ENCODE measurements around the gene PLD1. TPM values are rescaled to one million over a fixed set of nuclear protein-coding genes. Genes with fewer than 3 reads are reported as not detected.
"Not testable (repeated sequence)": the region's sequence is repeated elsewhere in the genome, so short reads cannot be mapped to it uniquely, and the experiment has no call there.

PLD1 gene
- total RNA-seq, 3 donors from 2014 or later, result 0.52 to 1.3 (median 0.66) TPM

DNA sequence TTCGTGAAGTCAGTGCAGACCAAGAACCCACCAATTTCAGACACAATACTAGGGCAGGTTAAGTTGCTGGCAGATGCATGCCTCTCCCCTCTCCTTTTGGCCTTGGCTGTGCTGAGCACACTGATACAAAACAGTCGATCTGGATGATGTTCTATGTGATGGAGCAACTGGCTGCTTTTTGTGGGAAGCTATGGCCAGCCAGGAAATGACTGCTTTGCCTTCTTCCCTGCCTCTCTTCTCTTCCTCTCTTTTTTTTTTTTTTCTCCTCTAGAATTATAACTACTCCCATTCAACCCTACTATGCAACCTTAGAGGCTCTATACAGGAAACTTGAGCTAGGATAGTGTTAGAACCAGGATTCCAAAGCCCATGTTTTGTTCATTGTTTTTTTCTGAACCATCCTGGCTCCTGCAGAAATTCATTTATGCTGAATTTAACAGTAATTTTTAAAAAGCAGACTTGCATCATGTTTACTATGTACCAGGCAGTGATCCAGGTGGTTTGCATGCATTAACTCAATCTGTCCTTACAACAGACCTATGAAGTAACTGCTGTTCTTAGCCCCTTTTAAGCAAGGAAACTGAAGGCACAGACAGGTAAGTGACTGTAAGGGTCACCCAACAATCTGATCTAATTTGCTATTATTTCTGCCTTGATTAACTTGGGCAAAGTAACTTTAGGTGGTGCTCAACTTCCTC, 62.9 kb downstream of the PLD1 start:
- DNase-seq (no peak), ATAC-seq (no peak)
- Mint-ChIP-seq H3K4me3 (no peak overlapping the region), H3K27me3 (ENCODE audit: low read depth) (peaks cover 22% of the 10 kb centered on the region), H3K4me1 (ENCODE audit: low read depth) (no peaks in the 10 kb centered on the region), H3K9me3 (no peaks in the 10 kb centered on the region), H3K36me3 (ENCODE audit: insufficient read depth) (no peaks in the 10 kb centered on the region)

- H3K9me3 Mint-ChIP-seq; H3K4me1 Mint-ChIP-seq (ENCODE audit: low read depth); ATAC-seq; H3K36me3 Mint-ChIP-seq (ENCODE audit: insufficient read depth); DNase-seq; H3K4me3 Mint-ChIP-seq: not testable (repeated sequence)
- H3K27me3 Mint-ChIP-seq (ENCODE audit: low read depth), result peaks cover 22% of the 10 kb centered on the region
These were observed 63.7 kb downstream of the PLD1 start for GRCh38 chr3:171746320-171747222.

DNA sequence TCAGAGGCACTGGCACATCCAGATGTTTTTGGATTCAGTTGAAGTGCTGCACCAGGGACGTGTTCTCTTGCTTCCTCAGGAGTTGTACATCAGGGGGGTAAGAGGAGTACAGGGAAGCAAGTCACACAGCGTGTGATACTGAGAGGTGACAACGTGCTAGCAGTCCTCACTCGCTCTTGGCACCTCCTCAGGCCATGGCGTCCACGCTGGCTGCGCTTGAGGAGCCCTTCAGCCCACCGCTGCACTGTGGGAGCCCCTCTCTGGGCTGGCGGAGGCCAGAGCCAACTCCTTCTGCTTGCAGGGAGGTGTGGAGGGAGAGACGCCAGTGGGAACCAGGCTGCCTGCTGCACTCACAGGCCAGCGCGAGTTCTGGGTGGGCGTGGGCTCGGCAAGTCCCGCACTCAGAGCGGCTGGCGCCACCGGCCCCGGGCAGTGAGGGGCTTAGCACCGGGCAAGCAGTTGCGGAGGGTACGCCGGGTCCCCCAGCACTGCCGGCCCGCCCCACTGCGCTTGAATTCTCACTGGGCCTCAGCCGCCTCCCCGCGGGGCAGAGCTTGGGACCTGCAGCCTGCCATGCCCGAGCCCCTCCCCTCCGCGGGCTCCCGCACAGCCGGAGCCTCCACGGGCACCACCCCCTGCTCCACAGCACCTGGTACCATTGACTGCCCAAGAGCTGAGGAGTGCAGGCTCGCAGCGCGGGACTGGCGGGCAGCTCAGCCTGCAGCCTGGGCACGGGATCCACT, 64.5 kb downstream of the PLD1 start:
- Mint-ChIP-seq H3K9me3 (no peaks in the 10 kb centered on the region), H3K4me1 (ENCODE audit: low read depth) (no peaks in the 10 kb centered on the region)

GRCh38 chr3:171744158-171744741, 66.0 kb downstream of the PLD1 start:
- no peak for DNase-seq
- no peaks in the 10 kb centered on the region for H3K4me1 Mint-ChIP-seq (ENCODE audit: low read depth)
- no peak for ATAC-seq
- no peak overlapping the region for H3K4me3 Mint-ChIP-seq
- H3K36me3 Mint-ChIP-seq (ENCODE audit: insufficient read depth), result no peaks in the 10 kb centered on the region
- H3K27me3 Mint-ChIP-seq (ENCODE audit: low read depth), result peaks cover 17% of the 10 kb centered on the region
- no peaks in the 10 kb centered on the region for H3K9me3 Mint-ChIP-seq

More for the DNA sequence above, 64.5 kb downstream of the PLD1 start:
- ATAC-seq, result no peak
- Mint-ChIP-seq H3K27me3 (ENCODE audit: low read depth) (peaks cover 22% of the 10 kb centered on the region), H3K4me3 (no peak overlapping the region), H3K36me3 (ENCODE audit: insufficient read depth) (no peaks in the 10 kb centered on the region)
- no peak for DNase-seq

- H3K9me3 Mint-ChIP-seq, result no peaks in the 10 kb centered on the region
- DNase-seq, result no peak
- H3K27me3 Mint-ChIP-seq (ENCODE audit: low read depth), result peaks cover 16% of the 10 kb centered on the region
- no peak overlapping the region for H3K4me3 Mint-ChIP-seq
- no peaks in the 10 kb centered on the region for H3K36me3 Mint-ChIP-seq (ENCODE audit: insufficient read depth)
- peak in 1 of 2 donors; percentile 41 for ATAC-seq
- no peaks in the 10 kb centered on the region for H3K4me1 Mint-ChIP-seq (ENCODE audit: low read depth)
These were observed 66.7 kb downstream of the PLD1 start for GRCh38 chr3:171743327-171744157.

DNA sequence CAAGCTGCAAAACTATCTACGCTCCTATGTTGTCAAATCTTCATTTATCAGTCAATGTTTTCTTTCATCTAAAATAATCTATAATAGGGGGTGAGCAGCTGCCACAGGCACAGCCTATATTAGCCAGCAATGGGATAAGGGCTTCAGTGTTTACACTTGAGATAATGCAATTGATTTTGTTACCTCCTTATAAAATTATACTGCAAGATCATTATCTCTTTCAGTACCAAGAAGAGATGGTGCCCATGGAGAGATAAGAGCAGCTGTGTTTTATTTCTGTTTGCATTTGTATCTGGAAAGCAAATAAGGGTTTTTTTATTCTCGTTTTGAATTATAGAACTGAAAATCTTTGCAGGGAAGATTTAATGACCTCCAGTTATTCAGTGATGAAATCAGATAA, 68.9 kb downstream of the PLD1 start:
- H3K36me3 Mint-ChIP-seq (ENCODE audit: insufficient read depth), result no peaks in the 10 kb centered on the region
- peaks cover 13% of the 10 kb centered on the region for H3K27me3 Mint-ChIP-seq (ENCODE audit: low read depth)
- H3K4me3 Mint-ChIP-seq, result no peak overlapping the region
- ATAC-seq (no peak), DNase-seq (no peak)
- no peaks in the 10 kb centered on the region for H3K9me3 Mint-ChIP-seq
- no peaks in the 10 kb centered on the region for H3K4me1 Mint-ChIP-seq (ENCODE audit: low read depth)

DNA sequence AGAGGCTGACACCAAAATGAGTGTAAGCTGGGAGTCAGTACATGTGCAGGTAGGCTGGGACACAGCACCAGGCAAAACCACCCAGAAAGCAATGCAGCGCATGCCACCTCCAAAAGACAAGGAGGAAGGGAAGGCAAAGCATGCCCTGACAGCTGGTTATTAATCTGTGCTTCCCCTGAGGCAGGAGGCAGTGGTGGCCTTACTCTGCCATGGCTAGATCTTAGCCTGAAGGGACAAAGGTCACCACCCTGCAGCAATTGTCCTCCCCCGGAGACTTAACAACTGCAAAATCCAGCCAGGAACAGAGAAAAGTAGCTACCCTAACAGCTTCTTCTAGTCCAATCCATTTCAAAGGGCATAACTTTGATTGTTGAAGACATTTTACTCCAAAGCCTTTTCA, 73.7 kb downstream of the PLD1 start:
- ATAC-seq, result no peak
- no peaks in the 10 kb centered on the region for H3K9me3 Mint-ChIP-seq

DNA sequence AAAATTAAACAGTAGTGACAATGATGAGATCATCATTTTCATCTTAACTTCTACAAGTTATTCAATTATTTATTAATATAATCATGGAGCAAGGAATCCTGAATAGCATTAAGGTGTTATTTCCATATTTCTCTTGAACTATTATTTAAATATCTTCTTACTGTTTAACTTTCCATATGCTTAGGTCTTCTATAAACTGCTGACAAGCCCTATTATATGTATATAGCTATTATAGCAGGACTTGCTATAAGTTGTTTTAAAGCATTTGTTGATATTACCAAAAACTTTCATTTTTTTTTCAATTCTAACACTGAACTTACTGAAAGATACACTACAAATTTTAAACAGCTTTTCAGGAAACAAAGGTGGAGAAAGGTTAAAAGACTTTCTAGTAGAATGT, 76.7 kb downstream of the PLD1 start:
- ATAC-seq (no peak), DNase-seq (no peak)
- Mint-ChIP-seq H3K4me3 (no peak overlapping the region), H3K9me3 (no peaks in the 10 kb centered on the region), H3K4me1 (ENCODE audit: low read depth) (no peaks in the 10 kb centered on the region), H3K27me3 (ENCODE audit: low read depth) (no peaks in the 10 kb centered on the region), H3K36me3 (ENCODE audit: insufficient read depth) (no peaks in the 10 kb centered on the region)

More for the DNA sequence above, 73.7 kb downstream of the PLD1 start:
- H3K36me3 Mint-ChIP-seq (ENCODE audit: insufficient read depth), result no peaks in the 10 kb centered on the region
- no peaks in the 10 kb centered on the region for H3K4me1 Mint-ChIP-seq (ENCODE audit: low read depth)
- no peak for DNase-seq
- no peak overlapping the region for H3K4me3 Mint-ChIP-seq
- H3K27me3 Mint-ChIP-seq (ENCODE audit: low read depth), result no peaks in the 10 kb centered on the region

DNA sequence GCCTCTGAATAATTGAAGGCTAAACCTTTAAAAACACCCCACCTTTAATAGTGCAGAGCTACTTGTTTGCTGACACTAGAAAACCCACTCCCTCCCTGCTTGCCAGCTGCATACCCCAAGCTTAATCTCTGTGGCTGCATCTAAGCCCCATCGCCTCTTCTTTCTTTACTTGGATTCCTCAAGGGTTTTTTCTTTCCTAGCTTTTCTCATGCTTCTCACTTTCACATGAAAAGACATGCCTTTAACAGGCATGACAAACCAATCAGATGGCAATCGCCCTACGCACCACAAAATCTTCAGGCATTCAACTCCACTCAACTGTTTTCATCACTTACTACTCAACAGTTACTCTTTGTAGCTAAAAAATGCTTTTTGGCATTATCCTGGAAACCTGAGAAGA, 77.5 kb downstream of the PLD1 start:
- Mint-ChIP-seq H3K27me3 (ENCODE audit: low read depth) (no peaks in the 10 kb centered on the region), H3K4me1 (ENCODE audit: low read depth) (no peaks in the 10 kb centered on the region), H3K4me3 (no peak overlapping the region), H3K9me3 (no peaks in the 10 kb centered on the region), H3K36me3 (ENCODE audit: insufficient read depth) (no peaks in the 10 kb centered on the region)
- ATAC-seq (no peak), DNase-seq (no peak)

- Mint-ChIP-seq H3K9me3 (no peaks in the 10 kb centered on the region), H3K36me3 (ENCODE audit: insufficient read depth) (no peaks in the 10 kb centered on the region), H3K4me1 (ENCODE audit: low read depth) (no peaks in the 10 kb centered on the region), H3K27me3 (ENCODE audit: low read depth) (no peaks in the 10 kb centered on the region), H3K4me3 (no peak overlapping the region)
- DNase-seq (no peak), ATAC-seq (no peak)
These were observed 78.6 kb downstream of the PLD1 start for GRCh38 chr3:171731691-171732090.

- DNase-seq (no peak), ATAC-seq (no peak)
- no peaks in the 10 kb centered on the region for H3K9me3 Mint-ChIP-seq
- H3K4me3 Mint-ChIP-seq, result no peak overlapping the region
- H3K27me3 Mint-ChIP-seq (ENCODE audit: low read depth), result peaks cover 2% of the 10 kb centered on the region
- H3K36me3 Mint-ChIP-seq (ENCODE audit: insufficient read depth), result no peaks in the 10 kb centered on the region
- H3K4me1 Mint-ChIP-seq (ENCODE audit: low read depth), result no peaks in the 10 kb centered on the region
These were observed 80.6 kb downstream of the PLD1 start for GRCh38 chr3:171729452-171730334.

GRCh38 chr3:171727288-171727687, 83.0 kb downstream of the PLD1 start:
- H3K4me1 Mint-ChIP-seq (ENCODE audit: low read depth), result no peaks in the 10 kb centered on the region
- no peaks in the 10 kb centered on the region for H3K9me3 Mint-ChIP-seq
- no peak for DNase-seq
- no peak overlapping the region for H3K4me3 Mint-ChIP-seq
- H3K36me3 Mint-ChIP-seq (ENCODE audit: insufficient read depth), result no peaks in the 10 kb centered on the region
- H3K27me3 Mint-ChIP-seq (ENCODE audit: low read depth), result peaks cover 5% of the 10 kb centered on the region
- no peak for ATAC-seq

Measured in activated T-cell treated with anti-CD3 and anti-CD28 coated beads, Interleukin-2, amount 50 U/mL, for 4 hours (primary cell).